CD4-positive, alpha-beta T cell treated with Interleukin-10 for 1 hour (primary cell): ENCODE results near the gene RHOJ.
"Not testable (repeated sequence)": the region's sequence is repeated elsewhere in the genome, so short reads cannot be mapped to it uniquely, and the experiment has no call there.

ENCODE experiments used
- DNase-seq: peaks from one replicate; pipeline ENCODE4 v3.0.0-alpha.2; 2020

The RHOJ gene

DNA sequence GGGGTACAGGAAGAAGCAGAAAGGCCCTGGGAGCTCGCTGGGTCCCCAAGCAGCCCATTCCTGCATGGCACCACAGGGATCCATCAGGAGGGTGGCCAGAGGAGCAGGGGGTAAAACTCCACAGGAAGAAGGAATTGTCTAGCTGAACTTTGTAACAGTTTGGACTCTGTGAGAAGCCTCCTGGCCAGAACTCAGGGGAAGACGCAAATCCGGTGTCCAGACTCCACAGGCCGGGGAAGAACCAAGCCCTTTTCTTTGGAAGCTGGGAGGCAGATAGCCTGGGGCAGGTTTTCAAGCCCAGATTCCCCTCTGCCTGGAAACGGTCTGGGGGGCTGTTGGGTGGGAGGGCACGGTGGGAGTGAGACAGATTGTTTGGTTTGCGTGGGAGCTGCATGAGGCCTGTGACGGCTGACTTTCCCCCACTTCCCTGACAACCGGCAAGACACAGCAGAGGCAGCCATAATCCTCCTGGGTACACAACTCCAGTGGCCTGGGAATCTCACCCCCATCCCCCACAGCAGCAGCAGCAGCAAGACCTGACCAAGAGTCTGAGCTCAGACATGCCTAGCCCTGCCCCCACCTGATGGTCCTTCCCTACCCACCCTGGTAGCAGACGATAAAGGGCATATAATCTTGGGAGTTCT lies 97.8 kb downstream of the RHOJ start:
- no peak for DNase-seq

DNA sequence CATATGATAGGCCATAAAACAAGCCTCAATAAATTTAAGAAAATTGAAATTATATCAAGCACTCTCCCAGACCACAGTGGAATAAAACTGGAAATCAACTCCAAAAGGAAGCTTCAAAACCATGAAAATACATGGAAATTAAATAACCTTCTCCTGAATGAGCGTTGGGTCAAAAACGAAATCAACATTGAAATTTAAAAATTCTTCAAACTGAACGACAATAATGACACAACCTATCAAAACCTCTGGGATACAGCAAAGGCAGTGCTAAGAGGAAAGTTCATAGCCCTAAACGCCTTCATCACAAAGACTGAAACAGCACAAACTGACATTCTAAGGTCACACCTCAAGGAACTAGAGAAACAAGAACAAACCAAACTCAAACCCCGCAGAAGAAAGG lies 100.2 kb downstream of the RHOJ start:
- DNase-seq, result not testable (repeated sequence)

DNA sequence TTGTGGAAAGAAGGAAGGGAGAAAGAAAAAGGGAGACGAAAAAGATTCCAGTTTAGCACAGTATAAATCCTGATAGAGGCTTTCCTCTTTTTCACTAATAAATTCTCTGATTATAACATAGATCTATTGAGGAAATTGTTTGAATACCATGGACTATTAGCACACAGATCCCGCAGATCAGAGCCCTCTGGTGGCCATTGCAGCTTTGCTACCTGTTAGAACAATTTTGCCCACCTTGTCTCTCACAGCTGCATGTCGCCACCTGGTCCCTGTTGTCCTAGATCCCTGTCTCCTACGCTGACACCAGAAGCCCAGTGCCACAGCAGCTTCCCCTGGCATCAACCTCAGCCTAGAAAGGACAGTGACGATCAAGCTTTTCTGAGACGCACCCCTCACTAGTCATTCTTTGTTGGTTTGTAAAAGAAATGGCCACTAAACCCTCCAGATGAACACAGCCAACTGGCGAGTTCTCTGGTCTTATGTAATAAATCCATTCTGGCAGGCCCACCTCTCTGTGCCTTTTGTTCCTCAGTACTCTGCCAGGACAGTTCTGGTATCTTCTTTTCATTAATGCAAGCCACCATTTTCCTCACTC lies 104.6 kb downstream of the RHOJ start:
- DNase-seq, result peak; percentile 6

DNA sequence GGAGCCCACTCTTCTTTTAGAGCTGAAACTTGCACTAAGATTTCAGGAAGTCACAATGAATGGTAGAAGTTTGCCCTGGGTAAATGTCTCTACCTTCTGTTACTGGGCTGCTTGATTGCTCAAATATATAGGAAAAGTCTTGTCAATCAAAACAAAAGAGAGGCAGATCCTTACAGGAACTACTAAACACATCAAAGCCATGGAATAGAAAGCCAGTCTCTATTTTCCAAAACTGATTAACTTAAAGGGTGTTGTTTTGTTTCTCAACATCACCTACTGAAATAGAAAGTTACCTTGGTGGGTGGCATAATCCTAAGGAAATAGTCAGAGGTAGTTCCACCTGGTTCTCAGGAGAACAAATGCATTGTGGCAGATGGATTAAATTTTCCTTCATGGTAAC lies 114.6 kb downstream of the RHOJ start, which contains the start of gene GPHB5:
TSS of gene GPHB5 (minus strand) at position 101 of the 400 bp plus-strand sequence. CDS start 1,086 bp downstream, outside the sequence.
- DNase-seq, result no peak

DNA sequence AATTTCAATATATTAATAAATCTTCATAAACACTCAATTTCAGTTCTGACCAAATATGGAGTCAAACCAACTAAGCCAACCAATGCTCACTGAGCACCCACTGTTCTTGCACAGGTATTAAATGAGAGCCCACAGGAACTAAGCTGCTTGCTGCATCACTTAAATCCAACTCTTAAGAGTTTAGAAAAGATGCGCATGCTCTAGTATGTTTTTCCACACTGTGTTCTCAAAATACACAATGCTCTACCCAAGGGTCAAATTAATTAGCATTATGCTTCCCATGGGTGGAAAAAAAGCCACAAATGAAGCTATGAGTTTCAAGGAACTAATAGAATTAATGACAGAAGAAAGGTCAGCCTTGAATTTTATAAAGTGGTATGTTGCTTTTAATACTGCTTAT lies 118.2 kb downstream of the RHOJ start:
- no peak for DNase-seq

DNA sequence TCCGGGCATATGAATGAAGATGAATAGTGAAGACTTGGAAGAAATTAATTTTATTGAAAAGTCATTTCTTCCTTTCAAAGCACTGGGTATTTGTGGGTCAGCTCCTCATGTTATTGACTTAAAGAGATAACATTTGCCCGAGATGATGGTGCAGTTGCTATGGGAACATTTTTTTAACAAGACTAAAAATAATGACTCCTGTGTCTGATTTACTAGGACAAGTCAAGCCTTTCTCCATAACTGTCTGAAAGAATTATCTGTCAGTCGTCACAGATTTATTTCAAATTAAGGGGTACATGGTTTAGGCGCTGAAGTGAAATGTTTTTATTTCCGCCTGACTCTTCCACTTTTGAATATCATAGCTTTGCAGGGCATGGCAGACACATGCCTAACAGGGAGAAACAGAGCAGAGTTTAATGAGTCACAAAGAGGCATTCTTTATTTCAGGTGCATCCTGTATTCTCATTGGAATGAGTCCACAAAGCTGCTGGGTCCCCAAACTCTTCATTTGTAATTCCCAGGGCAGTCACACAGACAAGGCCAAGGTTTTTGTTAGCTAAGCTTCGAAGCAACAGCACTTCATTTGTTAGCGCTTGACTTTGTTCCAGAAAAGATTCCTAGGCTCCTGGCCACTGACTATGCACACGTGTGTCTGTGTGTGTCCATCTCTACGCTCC lies 118.8 kb downstream of the RHOJ start:
- DNase-seq, result no peak

DNA sequence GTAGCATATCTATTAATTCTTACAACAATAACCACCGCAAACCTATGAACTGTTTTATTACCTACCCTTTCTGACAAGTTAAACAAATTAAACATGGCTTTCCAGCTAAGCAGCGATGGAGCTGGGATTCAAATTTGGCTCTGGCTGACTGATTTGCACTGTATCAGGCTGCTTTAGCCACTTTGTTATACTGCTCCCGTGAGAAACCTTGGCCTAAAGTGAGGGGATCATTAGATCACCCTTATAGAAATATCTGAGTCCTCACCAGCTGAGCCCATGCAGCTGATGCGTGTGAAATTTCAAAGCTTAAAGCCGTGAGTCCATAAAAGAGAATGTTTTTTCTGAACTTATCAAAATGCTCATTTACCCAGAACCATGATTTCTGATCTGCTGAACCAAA lies 122.6 kb downstream of the RHOJ start:
- DNase-seq, result no peak

DNA sequence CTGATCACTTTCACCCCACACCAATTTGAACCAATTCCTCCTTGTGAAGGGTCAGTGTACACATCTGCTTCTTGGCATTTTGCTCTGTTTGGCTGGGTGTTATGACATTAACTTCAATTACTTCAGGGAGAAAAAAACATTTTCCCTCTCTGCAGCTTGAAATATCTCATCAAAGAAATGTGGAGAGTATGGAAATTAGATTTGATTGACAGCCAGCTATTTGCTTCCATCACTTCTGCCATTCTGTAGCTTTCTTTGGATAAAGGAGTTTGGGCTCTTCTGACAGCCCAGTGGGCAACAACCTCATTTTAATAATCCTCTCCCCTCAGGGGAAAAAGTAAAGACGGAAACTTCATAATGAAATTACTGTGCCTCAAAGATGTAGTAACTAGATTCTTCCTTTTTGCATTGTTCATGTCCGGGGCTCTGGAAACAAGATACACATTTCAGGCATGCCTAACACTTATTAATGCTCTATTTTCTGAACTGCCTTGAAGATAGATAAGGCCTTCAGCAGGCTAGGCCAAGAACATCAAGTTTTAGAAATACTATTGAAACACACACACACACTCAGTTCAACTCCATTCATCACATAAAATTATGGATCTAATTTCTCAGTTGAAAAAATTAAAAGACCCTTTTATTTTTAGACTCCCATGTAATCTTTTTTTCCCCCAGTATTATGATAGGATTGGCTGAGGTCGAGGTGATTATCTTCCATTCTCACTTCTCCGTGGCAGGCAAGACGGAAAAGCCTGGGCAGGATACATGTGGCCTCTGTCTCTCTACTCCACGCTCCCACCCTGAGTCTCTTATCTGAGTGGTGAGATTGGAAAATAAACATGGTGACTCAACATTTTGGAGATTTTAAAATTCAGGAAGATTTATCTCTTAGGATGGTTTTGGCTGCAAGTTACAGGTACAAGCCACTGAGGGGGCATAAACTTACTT lies 124.8 kb downstream of the RHOJ start:
- DNase-seq, result no peak

DNA sequence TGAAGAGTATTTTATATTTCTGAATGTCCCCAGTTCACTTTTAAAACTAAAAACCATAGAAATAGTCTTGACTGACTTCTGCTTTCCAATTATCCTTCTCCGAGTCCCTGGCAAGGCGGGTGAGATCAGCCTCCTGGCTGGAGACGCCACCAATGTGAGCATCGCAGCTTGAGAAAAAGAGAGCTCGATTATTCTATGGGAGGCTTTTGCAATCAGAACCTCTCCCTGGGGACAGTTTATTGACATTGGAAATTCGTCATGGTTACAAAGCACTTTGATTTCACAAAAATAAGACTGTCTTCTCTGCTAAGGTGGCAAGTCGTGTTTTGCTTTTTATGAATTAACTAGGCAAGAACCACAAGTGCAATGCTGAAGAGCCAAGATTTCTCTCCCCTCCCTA lies 138.1 kb downstream of the RHOJ start:
- DNase-seq, result no peak
